OCI-LY7 (cell line): ENCODE results near the gene RALB. TPM values are rescaled to one million over a fixed set of nuclear protein-coding genes. Genes with fewer than 3 reads are reported as not detected.

ENCODE experiments used
- BruUV-seq: library from RNA; stranded (reverse); fragments of 400-500 nt; replicated peaks from 2 replicates; lab custom pipeline; 2021; lab: Mats Ljungman, UMichigan
- CTCF ChIA-PET: fragments of 300-600 bp; sonication (Branson Sonifier 250); formaldehyde crosslinking; loops from one replicate; lab custom pipeline; 2022; ENCODE audit warnings: antibody characterized with exemption; ENCODE audit not compliant: unreplicated experiment; lab: Charles Lee
- POLR2A ChIA-PET: fragments of 300-600 bp; sonication (Branson Sonifier 250); formaldehyde crosslinking; loops from one replicate; lab custom pipeline; 2022; ENCODE audit warnings: antibody characterized with exemption; lab: Charles Lee
- DNase-seq: peaks from one replicate; pipeline ENCODE4 v3.0.0-alpha.2; 2015; ENCODE audit warnings: low spot score
- H2AFZ ChIP-seq: fragments of 200-600 bp; sonication (generic), shearing (Covaris generic); 2 replicates; pipeline ENCODE4 v1.6.1; 2014; ENCODE audit warnings: mild to moderate bottlenecking, antibody characterized with exemption, low read length, moderate library complexity
- H3K27ac ChIP-seq: fragments of 200-600 bp; sonication (generic); 2 replicates; pipeline ENCODE4 v1.5.1; 2014; ENCODE audit warnings: mixed run types, low read depth, mild to moderate bottlenecking, moderate library complexity, low read length, inconsistent platforms; ENCODE audit not compliant: poor library complexity, severe bottlenecking
- H3K36me3 ChIP-seq: fragments of 200-600 bp; sonication (generic); 2 replicates; pipeline ENCODE4 v1.6.1; 2014; ENCODE audit warnings: mild to moderate bottlenecking, antibody characterized with exemption, low read length, moderate library complexity, mixed read lengths; ENCODE audit not compliant: insufficient read depth
- H3K4me1 ChIP-seq: fragments of 200-600 bp; sonication (generic); 2 replicates; pipeline ENCODE4 v1.5.1; 2014; ENCODE audit warnings: mild to moderate bottlenecking, low read length; ENCODE audit not compliant: insufficient read depth, poor library complexity, severe bottlenecking
- H3K4me2 ChIP-seq: fragments of 200-600 bp; sonication (generic); 2 replicates; pipeline ENCODE4 v1.6.1; 2014; ENCODE audit warnings: mild to moderate bottlenecking, low read length
- H3K4me3 ChIP-seq: fragments of 200-600 bp; sonication (generic); 2 replicates; pipeline ENCODE4 v1.5.1; 2014; ENCODE audit warnings: mild to moderate bottlenecking, low read depth, low read length; ENCODE audit not compliant: poor library complexity, severe bottlenecking
- H3K79me2 ChIP-seq: fragments of 200-600 bp; sonication (generic); 2 replicates; pipeline ENCODE4 v1.6.1; 2016; ENCODE audit warnings: low read depth, mild to moderate bottlenecking, low read length, moderate library complexity, mixed read lengths; ENCODE audit not compliant: insufficient read depth
- H3K9me2 ChIP-seq: fragments of 200-600 bp; sonication (generic); 2 replicates; pipeline ENCODE4 v1.6.1; 2016; ENCODE audit warnings: mild to moderate bottlenecking, low read length, mixed read lengths; ENCODE audit not compliant: insufficient read depth
- H3K9me3 ChIP-seq: fragments of 200-600 bp; sonication (generic); 2 replicates; pipeline ENCODE4 v1.6.1; 2014; ENCODE audit warnings: mild to moderate bottlenecking, mixed run types, low read length, mixed read lengths
- H4K20me1 ChIP-seq: fragments of 200-600 bp; sonication (generic); 2 replicates; pipeline ENCODE4 v1.6.1; 2014; ENCODE audit warnings: mild to moderate bottlenecking, antibody characterized with exemption, low read length, moderate library complexity, mixed read lengths; ENCODE audit not compliant: insufficient read depth
- CTCF ChIP-seq: fragments of 200-600 bp; sonication (generic); conservative IDR thresholded peaks from 2 replicates; pipeline ENCODE4 v1.5.1; 2014; ENCODE audit warnings: mild to moderate bottlenecking, antibody characterized with exemption, low read length, moderate library complexity, mixed read lengths
- EZH2phosphoT487 ChIP-seq: fragments of 200-600 bp; sonication (generic); IDR thresholded peaks from 2 replicates; pipeline ENCODE4 v1.6.1; 2018; ENCODE audit warnings: low read depth, borderline replicate concordance, mild to moderate bottlenecking, mixed run types, antibody characterized with exemption, low read length, moderate library complexity, mixed read lengths
- intact Hi-C: fragments of 100-400 bp; cut with micrococcal nuclease; formaldehyde crosslinking; loops from one replicate; pipeline ENCODE4 v1.10.0; 2022; ENCODE audit not compliant: unreplicated experiment
- total RNA-seq, 2 experiments: library from RNA; depleted of rRNA in 1 of 2; stranded (reverse); fragments of >200 nt in 1 of 2; shearing (Covaris generic) in 1 of 2; gene quantifications; 2 replicates each; pipeline ENCODE4 v1.2.3, GENCODE V29; 2014 to 2022

The RALB gene
- total RNA-seq, 2 experiments from 2014 or later, result 16.2 to 23.6 TPM

- no peak for DNase-seq
- Histone ChIP-seq H3K4me2 (no peak overlapping the region), H4K20me1 (no peaks in the 10 kb centered on the region), H3K4me1 (no peaks in the 10 kb centered on the region), H3K9me2 (no peaks in the 10 kb centered on the region), H3K27ac (no peak overlapping the region), H3K9me3 (no peaks in the 10 kb centered on the region), H3K4me3 (no peak overlapping the region), H2AFZ (no peak overlapping the region), H3K36me3 (no peaks in the 10 kb centered on the region), H3K79me2 (no peaks in the 10 kb centered on the region)
- intact Hi-C loops, result no loop called here
- TF ChIP-seq EZH2phosphoT487 (no peak), CTCF (no peak)
- POLR2A ChIA-PET, result interaction anchor here (0.6 kb wide), 1 partner anchor 67 kb away, joined by 5 read pairs; no protein-coding TSS in a partner anchor
- no TSS peak for BruUV-seq
- CTCF ChIA-PET, result no interaction called here
These were observed 7.8 kb upstream of the RALB start for GRCh38 chr2:120244656-120245519.

DNA sequence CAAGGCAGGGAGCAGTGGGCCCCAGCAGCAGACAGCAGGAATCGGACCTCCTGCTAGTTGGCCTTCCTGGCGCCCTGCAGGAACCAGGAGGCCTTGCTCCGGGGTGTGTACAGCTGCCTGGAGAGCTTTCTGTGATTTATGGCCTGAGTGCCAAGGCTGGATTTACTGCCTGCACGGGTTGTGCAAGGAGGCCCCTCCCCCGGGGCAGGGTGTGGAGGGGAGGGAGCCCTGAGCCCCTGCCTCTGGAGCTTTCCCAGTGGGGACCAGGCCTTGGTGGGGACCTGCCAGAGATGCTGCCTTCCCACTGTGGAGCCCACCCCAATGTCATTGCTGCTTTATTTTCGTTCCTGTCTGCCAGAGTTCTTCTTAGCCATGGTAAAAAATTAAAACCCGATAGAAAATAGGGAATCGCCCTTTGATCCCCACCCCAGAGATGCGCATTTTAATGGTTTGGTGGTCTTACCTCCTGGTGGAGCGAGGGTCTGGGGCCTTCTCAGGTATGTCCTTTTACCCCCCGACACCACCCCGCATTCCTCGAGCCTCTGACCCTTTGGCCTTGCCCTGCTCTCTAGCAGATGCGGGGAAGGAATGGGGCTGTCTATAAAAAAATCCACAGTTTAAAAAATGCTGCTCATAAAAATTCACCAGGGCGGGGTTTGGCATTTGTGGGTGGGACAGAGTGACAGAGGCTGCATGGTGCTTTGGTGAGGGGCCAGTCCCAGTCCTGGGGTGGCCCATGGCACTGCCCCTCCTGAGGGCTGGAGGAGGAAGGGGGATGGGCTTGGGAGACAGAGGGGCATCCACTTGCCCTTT, 6.9 kb upstream of the RALB start:
- H3K4me1 ChIP-seq, result no peaks in the 10 kb centered on the region
- DNase-seq, result no peak
- no peak overlapping the region for H3K4me2 ChIP-seq
- H4K20me1 ChIP-seq, result no peaks in the 10 kb centered on the region
- ChIA-PET CTCF (no interaction called here), POLR2A (interaction anchor here (0.6 kb wide), 1 partner anchor 66 kb away, joined by 5 read pairs; no protein-coding TSS in a partner anchor)
- H3K36me3 ChIP-seq, result no peaks in the 10 kb centered on the region
- no peaks in the 10 kb centered on the region for H3K79me2 ChIP-seq
- TF ChIP-seq EZH2phosphoT487, result no peak
- no peak for TF ChIP-seq CTCF
- BruUV-seq, result no TSS peak
- H3K9me3 ChIP-seq, result no peaks in the 10 kb centered on the region
- intact Hi-C loops, result no loop called here
- H2AFZ ChIP-seq, result no peak overlapping the region
- no peak overlapping the region for H3K27ac ChIP-seq
- no peak overlapping the region for H3K4me3 ChIP-seq
- H3K9me2 ChIP-seq, result no peaks in the 10 kb centered on the region
